Esophagus muscularis mucosa (tissue), 4 donors: ENCODE data around the gene ADCY1. TPM values are rescaled to one million over a fixed set of nuclear protein-coding genes. Genes with fewer than 3 reads are reported as not detected.

Experiments
- DNase-seq: peaks from one replicate; pipeline ENCODE4 v3.0.0-alpha.2; 2017; ENCODE audit errors: extremely low spot score
- H3K27ac ChIP-seq, 4 donors: fragments of 200-600 bp; sonication (generic); replicated peaks in 1 of 4; 1 replicate in 3 of 4; 2 replicates in 1 of 4; pipeline ENCODE4 v1.5.1; 2016 to 2019; ENCODE audit warnings: mild to moderate bottlenecking in 1 of 4
- H3K27me3 ChIP-seq, 4 donors: fragments of 200-600 bp; sonication (generic); one replicate each; pipeline versions ENCODE4 v1.5.1 to v1.6.0; 2016 to 2019
- H3K36me3 ChIP-seq, 4 donors: fragments of 200-600 bp; sonication (generic); one replicate each; pipeline ENCODE4 v1.5.1; 2016 to 2019
- H3K4me1 ChIP-seq, 4 donors: fragments of 200-600 bp; sonication (generic); one replicate each; pipeline ENCODE4 v1.5.1; 2016 to 2019
- H3K4me3 ChIP-seq, 4 donors: fragments of 200-600 bp; sonication (generic); 1 replicate in 2 of 4; 2 replicates in 2 of 4; pipeline ENCODE4 v1.5.1; 2016 to 2019; ENCODE audit warnings: mild to moderate bottlenecking in 4 of 4, moderate library complexity in 1 of 4
- H3K9me3 ChIP-seq, 4 donors: fragments of 200-600 bp; sonication (generic); 1 replicate in 3 of 4; 2 replicates in 1 of 4; pipeline ENCODE4 v1.5.1; 2016 to 2019
- CTCF ChIP-seq, 3 experiments: fragments of 200-600 bp in 2 of 3; fragments of 450-650 bp in 1 of 3; sonication (generic) in 2 of 3; IDR thresholded peaks; one replicate each; pipeline ENCODE4 v1.5.1; 2017 to 2019; ENCODE audit warnings: antibody characterized with exemption in 3 of 3, mild to moderate bottlenecking in 2 of 3, moderate library complexity in 1 of 3
- EP300 ChIP-seq: sonication (generic); formaldehyde crosslinking; IDR thresholded peaks from one replicate; pipeline ENCODE4 v1.6.1; 2017; ENCODE audit warnings: antibody characterized with exemption
- POLR2A ChIP-seq: fragments of 450-650 bp; IDR thresholded peaks from one replicate; pipeline ENCODE4 v1.6.1; 2017; ENCODE audit warnings: antibody characterized with exemption, moderate library complexity, mild to moderate bottlenecking, low read depth
- POLR2AphosphoS5 ChIP-seq, 2 donors: sonication (generic); formaldehyde crosslinking; IDR thresholded peaks; one replicate each; pipeline ENCODE4 v1.6.1; 2017; ENCODE audit warnings: antibody characterized with exemption in 2 of 2
- WGBS: methylation state at CpG from one replicate; pipeline ENCODE4 v1.1.5; 2018; 5-methylcytosine and 5-hydroxymethylcytosine counted together
- intact Hi-C: fragments of 100-400 bp; cut with DNase I; formaldehyde crosslinking; loops from one replicate; pipeline ENCODE4 v1.15.1; 2023
- total RNA-seq, 4 donors: library from RNA; depleted of rRNA; stranded (reverse); fragments of >200 nt; gene quantifications; one replicate each; pipeline versions ENCODE4 v1.1.0 to v1.2.1, GENCODE V29; 2016

The ADCY1 gene
- total RNA-seq, 4 donors from 2014 or later: 0.42 to 2.1 (median 1.2) TPM

DNA sequence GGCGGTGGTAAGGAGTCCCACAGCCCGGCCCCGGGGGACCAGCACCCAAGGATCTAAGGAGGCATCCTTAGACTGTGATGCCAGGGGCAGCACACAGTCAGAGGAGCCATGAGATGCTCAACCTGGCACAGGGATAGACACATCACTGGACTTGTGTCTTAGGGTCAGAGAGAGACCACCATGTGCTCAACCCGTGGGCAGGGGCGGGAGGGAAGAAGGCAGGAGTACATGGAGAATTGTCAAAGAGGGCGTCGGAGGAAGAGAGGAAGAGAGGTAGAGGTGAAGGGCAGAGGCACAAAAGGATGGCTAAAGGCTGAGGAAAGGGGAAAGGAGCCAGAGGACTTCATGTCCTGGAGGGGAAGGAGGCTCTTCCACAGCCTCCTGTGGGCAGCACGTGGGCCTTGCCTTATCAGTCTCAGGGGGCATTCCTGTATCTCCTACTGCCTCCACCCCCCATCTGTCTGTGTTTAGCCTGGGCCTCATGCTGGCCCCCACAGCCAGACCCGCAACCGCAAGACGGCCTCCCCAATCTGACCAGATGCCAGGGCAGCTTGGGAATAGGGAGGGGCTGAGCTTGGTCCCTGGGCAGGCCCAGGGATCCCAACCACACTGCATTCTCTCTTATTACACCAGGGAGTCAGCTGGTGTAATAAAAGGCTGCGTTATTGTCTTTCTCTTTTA is 2.2 kb downstream of the ADCY1 start:
- Histone ChIP-seq H3K4me3 (no peak overlapping the region), H3K4me1 (peaks cover 11 to 24% (median 22%) of the 10 kb centered on the region in 4 donors), H3K36me3 (no peaks in the 10 kb centered on the region), H3K27me3 (peaks cover 0 to 63% (median 10%) of the 10 kb centered on the region in 4 donors), H3K27ac (no peak overlapping the region), H3K9me3 (no peaks in the 10 kb centered on the region)
- WGBS: 68% methylated on average over 11 of the region's 12 CpGs
- DNase-seq: no peak
- TF ChIP-seq POLR2AphosphoS5 (IDR thresholded peaks at IDR 0.05) (no peak), CTCF (IDR thresholded peaks at IDR 0.05) (no peak), EP300 (no peak), POLR2A (no peak)
- intact Hi-C loops: no loop called here

DNA sequence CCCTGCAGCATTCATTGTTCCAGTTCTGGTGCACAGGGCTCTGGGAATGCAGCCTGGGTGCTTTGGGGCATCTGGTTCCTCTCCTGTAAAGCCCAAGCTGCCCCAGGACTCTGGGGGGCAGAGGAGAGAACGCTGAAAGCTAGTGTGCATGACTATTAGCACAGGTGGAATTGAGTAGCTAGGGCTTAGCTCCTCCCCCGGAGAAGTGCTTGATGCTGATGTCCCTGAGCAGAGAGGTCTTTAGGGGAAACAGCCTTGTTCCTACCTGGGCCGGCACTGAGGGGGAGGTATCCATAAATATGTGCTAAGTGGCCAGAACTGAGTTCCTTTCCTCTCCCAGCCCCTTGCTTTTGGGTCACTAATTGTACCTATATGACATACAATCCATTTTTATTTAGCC is 3.9 kb downstream of the ADCY1 start:
- H3K4me3 ChIP-seq: no peak overlapping the region
- no peaks in the 10 kb centered on the region for H3K9me3 ChIP-seq
- no peak overlapping the region for H3K27ac ChIP-seq
- 90% methylated on average over 1 of the region's 3 CpGs for WGBS
- DNase-seq: no peak
- H3K4me1 ChIP-seq: peaks cover 11 to 24% (median 22%) of the 10 kb centered on the region in 4 donors
- H3K36me3 ChIP-seq: no peaks in the 10 kb centered on the region
- TF ChIP-seq POLR2A (no peak), EP300 (no peak), POLR2AphosphoS5 (IDR thresholded peaks at IDR 0.05) (no peak), CTCF (IDR thresholded peaks at IDR 0.05) (no peak)
- intact Hi-C loops: no loop called here
- peaks cover 0 to 63% (median 10%) of the 10 kb centered on the region in 4 donors for H3K27me3 ChIP-seq

GRCh38 chr7:45578467-45578866 is 4.3 kb downstream of the ADCY1 start:
- H3K36me3 ChIP-seq: no peaks in the 10 kb centered on the region
- H3K4me3 ChIP-seq: no peak overlapping the region
- WGBS: 100% methylated on average over 1 of the region's 1 CpG
- no peak overlapping the region for H3K27ac ChIP-seq
- peaks cover 0 to 60% (median 10%) of the 10 kb centered on the region in 4 donors for H3K27me3 ChIP-seq
- DNase-seq: no peak
- H3K9me3 ChIP-seq: no peaks in the 10 kb centered on the region
- intact Hi-C loops: no loop called here
- peaks cover 11 to 24% (median 22%) of the 10 kb centered on the region in 4 donors for H3K4me1 ChIP-seq
- no peak for TF ChIP-seq POLR2AphosphoS5 (IDR thresholded peaks at IDR 0.05)
- no peak for TF ChIP-seq POLR2A
- TF ChIP-seq EP300: no peak
- TF ChIP-seq CTCF (IDR thresholded peaks at IDR 0.05): no peak

DNA sequence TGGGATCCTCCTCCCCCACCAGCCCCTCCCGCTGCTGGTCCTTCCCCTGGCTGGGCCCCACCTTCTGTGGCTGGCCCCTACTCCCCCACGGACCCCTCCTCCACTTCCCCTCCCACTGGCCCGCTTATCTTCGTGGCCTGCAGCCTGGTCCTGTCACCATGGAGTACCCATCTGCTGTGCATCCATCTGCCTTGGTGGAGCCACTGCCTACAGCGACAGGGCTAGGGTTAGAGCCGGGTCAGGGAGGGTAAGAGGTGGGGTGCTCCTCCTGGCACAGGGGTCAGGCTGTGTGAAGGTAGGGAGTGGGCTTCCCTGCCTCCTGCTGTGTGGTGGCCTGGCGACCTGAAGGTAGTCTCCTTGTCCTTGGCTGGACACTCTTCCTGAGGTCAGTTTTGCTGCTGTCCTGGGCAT is 5.2 kb downstream of the ADCY1 start:
- Histone ChIP-seq H3K36me3 (no peaks in the 10 kb centered on the region), H3K27me3 (peaks cover 0 to 55% (median 10%) of the 10 kb centered on the region in 4 donors), H3K4me1 (peaks cover 11 to 18% (median 18%) of the 10 kb centered on the region in 4 donors), H3K9me3 (no peaks in the 10 kb centered on the region), H3K4me3 (no peak overlapping the region), H3K27ac (no peak overlapping the region)
- WGBS: 58% methylated on average over 5 of the region's 7 CpGs
- intact Hi-C loops: no loop called here
- DNase-seq: no peak
- TF ChIP-seq POLR2AphosphoS5 (IDR thresholded peaks at IDR 0.05) (no peak), CTCF (IDR thresholded peaks at IDR 0.05) (no peak), EP300 (no peak), POLR2A (no peak)
